Measurements from ENCODE around the gene NUDT4.

The NUDT4 gene

DNA sequence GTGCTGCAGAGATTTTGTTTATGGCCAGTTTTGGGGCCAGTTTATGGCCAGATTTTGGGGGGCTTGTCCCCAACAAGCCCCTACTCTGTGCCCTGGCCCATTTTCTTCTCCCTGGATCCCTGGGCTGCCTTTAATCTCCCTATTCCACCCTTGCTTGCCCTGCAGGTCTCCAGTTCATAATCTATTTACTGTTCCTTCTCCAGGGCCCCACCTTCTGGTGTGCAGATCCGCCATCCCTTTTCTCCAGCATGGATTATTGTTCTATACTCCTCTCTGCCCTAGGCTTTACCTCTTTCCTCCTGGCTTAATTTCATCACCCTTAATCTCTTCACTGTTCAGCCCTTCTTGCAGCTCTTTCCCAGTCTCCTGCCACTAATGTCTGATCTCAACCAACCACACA lies 26.0 kb upstream of the NUDT4 start:
- H3K4me3 ChIP-seq (ENCODE audit: low read depth, low read length), result no peak overlapping the region
- no peaks in the 10 kb centered on the region for H3K27me3 ChIP-seq (ENCODE audit: control insufficient read depth, insufficient read depth, low read length)
- no peaks in the 10 kb centered on the region for H3K9me3 ChIP-seq (ENCODE audit: control insufficient read depth, insufficient read depth, low read length)
- H3K9ac ChIP-seq (ENCODE audit: low read depth, low read length), result no peak overlapping the region
- no peak overlapping the region for H3K27ac ChIP-seq (ENCODE audit: low read depth, low read length)
- H3K4me1 ChIP-seq (ENCODE audit: control insufficient read depth, insufficient read depth, low read length), result no peaks in the 10 kb centered on the region
- H3K36me3 ChIP-seq (ENCODE audit: control insufficient read depth, insufficient read depth, low read length), result no peaks in the 10 kb centered on the region

- Histone ChIP-seq H3K27me3 (ENCODE audit: control insufficient read depth, insufficient read depth, low read length) (no peaks in the 10 kb centered on the region), H3K4me3 (ENCODE audit: low read depth, low read length) (no peak overlapping the region), H3K9me3 (ENCODE audit: control insufficient read depth, insufficient read depth, low read length) (no peaks in the 10 kb centered on the region), H3K4me1 (ENCODE audit: control insufficient read depth, insufficient read depth, low read length) (no peaks in the 10 kb centered on the region), H3K36me3 (ENCODE audit: control insufficient read depth, insufficient read depth, low read length) (no peaks in the 10 kb centered on the region), H3K27ac (ENCODE audit: low read depth, low read length) (no peak overlapping the region), H3K9ac (ENCODE audit: low read depth, low read length) (no peak overlapping the region)
Observed at GRCh38 chr12:93352321-93352720, 25.4 kb upstream of the NUDT4 start.

DNA sequence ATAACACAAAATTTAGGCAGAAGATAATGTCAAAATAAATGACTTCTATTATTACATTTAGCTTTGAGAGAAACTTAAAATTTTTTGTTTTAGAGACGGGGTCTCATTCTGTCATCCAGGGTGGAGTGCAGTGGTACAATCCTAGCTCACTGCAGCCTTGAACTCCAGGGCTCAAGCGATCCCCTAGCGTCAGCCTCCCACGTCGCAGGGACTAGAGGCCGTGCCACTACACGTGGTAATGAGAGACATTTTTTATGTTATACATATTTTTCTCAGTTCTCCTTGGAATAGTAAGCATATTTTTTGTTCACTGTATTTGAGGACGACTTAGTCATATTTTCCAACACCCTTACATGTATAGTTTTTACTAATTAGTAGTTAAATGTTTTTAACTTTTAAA lies 21.5 kb upstream of the NUDT4 start:
- Histone ChIP-seq H3K4me3 (ENCODE audit: low read depth, low read length) (no peak overlapping the region), H3K4me1 (ENCODE audit: control insufficient read depth, insufficient read depth, low read length) (no peaks in the 10 kb centered on the region), H3K27ac (ENCODE audit: low read depth, low read length) (no peak overlapping the region), H3K9me3 (ENCODE audit: control insufficient read depth, insufficient read depth, low read length) (no peaks in the 10 kb centered on the region), H3K27me3 (ENCODE audit: control insufficient read depth, insufficient read depth, low read length) (no peaks in the 10 kb centered on the region), H3K9ac (ENCODE audit: low read depth, low read length) (no peak overlapping the region), H3K36me3 (ENCODE audit: control insufficient read depth, insufficient read depth, low read length) (no peaks in the 10 kb centered on the region)

DNA sequence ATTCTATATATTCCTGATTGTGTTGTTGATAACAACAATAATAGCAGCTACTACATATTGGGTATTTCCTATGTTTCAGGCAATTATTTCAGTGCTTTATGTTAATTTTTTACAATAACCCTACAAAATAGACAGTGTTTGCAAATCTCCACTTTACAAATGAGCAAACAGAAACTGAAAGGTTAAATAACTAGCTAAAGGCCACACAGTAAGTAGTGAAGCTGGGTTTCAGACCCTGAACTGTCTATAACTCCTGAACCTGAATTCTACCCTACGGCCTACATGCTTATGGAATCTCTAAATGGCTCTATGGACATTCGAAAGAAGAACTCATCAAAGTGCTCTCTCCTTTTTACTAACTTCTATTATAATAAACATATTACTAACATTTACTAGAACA lies 19.7 kb upstream of the NUDT4 start:
- H3K4me1 ChIP-seq (ENCODE audit: control insufficient read depth, insufficient read depth, low read length), result no peaks in the 10 kb centered on the region
- no peak overlapping the region for H3K4me3 ChIP-seq (ENCODE audit: low read depth, low read length)
- H3K9ac ChIP-seq (ENCODE audit: low read depth, low read length), result no peak overlapping the region
- no peak overlapping the region for H3K27ac ChIP-seq (ENCODE audit: low read depth, low read length)
- H3K9me3 ChIP-seq (ENCODE audit: control insufficient read depth, insufficient read depth, low read length), result no peaks in the 10 kb centered on the region
- H3K36me3 ChIP-seq (ENCODE audit: control insufficient read depth, insufficient read depth, low read length), result no peaks in the 10 kb centered on the region
- H3K27me3 ChIP-seq (ENCODE audit: control insufficient read depth, insufficient read depth, low read length), result no peaks in the 10 kb centered on the region

DNA sequence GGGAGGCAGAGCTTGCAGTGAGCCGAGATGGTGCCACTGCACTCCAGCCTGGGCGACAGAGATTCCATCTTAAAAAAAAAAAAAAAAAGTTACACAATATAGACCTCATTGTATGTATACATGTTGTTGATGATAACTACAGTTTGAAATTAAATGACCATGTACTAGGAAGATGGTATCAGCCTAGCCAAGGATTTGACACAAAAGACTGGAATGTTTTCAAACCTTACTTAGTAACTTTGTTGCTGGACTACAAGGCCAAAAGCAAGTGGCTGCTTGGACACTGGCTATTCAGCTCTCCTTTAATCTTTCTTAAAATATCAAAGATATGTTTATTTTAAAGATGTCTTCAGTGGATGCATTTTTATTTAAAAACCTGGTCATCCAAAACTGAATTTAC lies 18.9 kb upstream of the NUDT4 start:
- H3K27me3 ChIP-seq (ENCODE audit: control insufficient read depth, insufficient read depth, low read length), result no peaks in the 10 kb centered on the region
- H3K9me3 ChIP-seq (ENCODE audit: control insufficient read depth, insufficient read depth, low read length), result no peaks in the 10 kb centered on the region
- H3K36me3 ChIP-seq (ENCODE audit: control insufficient read depth, insufficient read depth, low read length), result no peaks in the 10 kb centered on the region
- no peaks in the 10 kb centered on the region for H3K4me1 ChIP-seq (ENCODE audit: control insufficient read depth, insufficient read depth, low read length)
- no peak overlapping the region for H3K9ac ChIP-seq (ENCODE audit: low read depth, low read length)
- H3K27ac ChIP-seq (ENCODE audit: low read depth, low read length), result no peak overlapping the region
- no peak overlapping the region for H3K4me3 ChIP-seq (ENCODE audit: low read depth, low read length)

- Histone ChIP-seq H3K36me3 (ENCODE audit: control insufficient read depth, insufficient read depth, low read length) (no peaks in the 10 kb centered on the region), H3K27ac (ENCODE audit: low read depth, low read length) (no peak overlapping the region), H3K4me1 (ENCODE audit: control insufficient read depth, insufficient read depth, low read length) (no peaks in the 10 kb centered on the region), H3K9ac (ENCODE audit: low read depth, low read length) (no peak overlapping the region), H3K9me3 (ENCODE audit: control insufficient read depth, insufficient read depth, low read length) (no peaks in the 10 kb centered on the region), H3K4me3 (ENCODE audit: low read depth, low read length) (no peak overlapping the region), H3K27me3 (ENCODE audit: control insufficient read depth, insufficient read depth, low read length) (no peaks in the 10 kb centered on the region)
Observed at GRCh38 chr12:93360688-93361087, 17.0 kb upstream of the NUDT4 start.

- no peaks in the 10 kb centered on the region for H3K36me3 ChIP-seq (ENCODE audit: control insufficient read depth, insufficient read depth, low read length)
- no peak overlapping the region for H3K9ac ChIP-seq (ENCODE audit: low read depth, low read length)
- no peak overlapping the region for H3K4me3 ChIP-seq (ENCODE audit: low read depth, low read length)
- H3K27me3 ChIP-seq (ENCODE audit: control insufficient read depth, insufficient read depth, low read length), result no peaks in the 10 kb centered on the region
- H3K27ac ChIP-seq (ENCODE audit: low read depth, low read length), result no peak overlapping the region
- no peaks in the 10 kb centered on the region for H3K4me1 ChIP-seq (ENCODE audit: control insufficient read depth, insufficient read depth, low read length)
- no peaks in the 10 kb centered on the region for H3K9me3 ChIP-seq (ENCODE audit: control insufficient read depth, insufficient read depth, low read length)
Observed at GRCh38 chr12:93361151-93361919, 16.4 kb upstream of the NUDT4 start.

DNA sequence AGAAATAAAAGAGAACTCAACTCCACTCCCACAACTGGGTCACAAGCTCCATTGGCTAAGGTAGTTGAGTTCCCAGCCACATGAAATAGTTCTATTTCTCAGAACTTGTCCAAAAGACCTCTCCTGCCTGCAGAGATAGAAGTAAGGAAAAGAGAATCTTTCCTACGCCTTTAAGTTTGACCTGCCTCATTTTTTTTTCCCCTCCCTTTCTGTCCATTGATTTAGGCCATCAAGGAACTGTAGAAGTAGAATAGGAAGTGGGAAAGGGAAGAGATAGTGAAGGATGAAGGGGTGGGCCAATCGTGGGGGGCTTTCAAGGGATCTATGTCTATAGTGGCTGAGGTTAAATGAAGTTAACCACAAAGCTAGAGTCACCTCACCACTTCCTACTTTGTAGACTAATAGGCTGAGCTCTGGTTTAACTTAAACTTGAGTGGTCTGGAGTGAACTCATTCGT lies 13.9 kb upstream of the NUDT4 start:
- H3K27ac ChIP-seq (ENCODE audit: low read depth, low read length), result no peak overlapping the region
- no peaks in the 10 kb centered on the region for H3K36me3 ChIP-seq (ENCODE audit: control insufficient read depth, insufficient read depth, low read length)
- no peaks in the 10 kb centered on the region for H3K9me3 ChIP-seq (ENCODE audit: control insufficient read depth, insufficient read depth, low read length)
- H3K9ac ChIP-seq (ENCODE audit: low read depth, low read length), result no peak overlapping the region
- no peaks in the 10 kb centered on the region for H3K27me3 ChIP-seq (ENCODE audit: control insufficient read depth, insufficient read depth, low read length)
- H3K4me1 ChIP-seq (ENCODE audit: control insufficient read depth, insufficient read depth, low read length), result no peaks in the 10 kb centered on the region
- H3K4me3 ChIP-seq (ENCODE audit: low read depth, low read length), result no peak overlapping the region

- Histone ChIP-seq H3K9me3 (ENCODE audit: control insufficient read depth, insufficient read depth, low read length) (no peaks in the 10 kb centered on the region), H3K36me3 (ENCODE audit: control insufficient read depth, insufficient read depth, low read length) (no peaks in the 10 kb centered on the region), H3K9ac (ENCODE audit: low read depth, low read length) (no peak overlapping the region), H3K4me1 (ENCODE audit: control insufficient read depth, insufficient read depth, low read length) (peaks cover 10% of the 10 kb centered on the region), H3K27me3 (ENCODE audit: control insufficient read depth, insufficient read depth, low read length) (no peaks in the 10 kb centered on the region), H3K4me3 (ENCODE audit: low read depth, low read length) (no peak overlapping the region), H3K27ac (ENCODE audit: low read depth, low read length) (no peak overlapping the region)
Observed at GRCh38 chr12:93365616-93366405, 11.9 kb upstream of the NUDT4 start.

DNA sequence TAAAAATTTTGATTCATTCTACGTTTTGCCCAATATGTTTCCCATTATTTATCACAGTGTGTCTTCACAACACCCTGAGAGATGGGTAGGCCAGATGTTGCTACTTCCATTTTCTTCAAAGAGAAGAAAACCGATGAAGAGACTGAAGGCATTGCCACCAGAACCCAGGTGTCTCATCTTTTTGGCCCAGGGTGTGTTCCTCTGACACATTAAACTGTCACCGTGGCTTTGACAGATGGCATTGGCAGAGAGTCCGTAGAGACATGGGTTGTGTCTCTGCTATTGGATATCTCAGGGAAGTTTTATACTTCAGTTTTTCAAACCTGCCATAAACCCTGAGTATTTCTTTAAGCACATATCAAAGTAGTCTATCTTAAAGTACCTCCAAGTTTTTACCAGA lies 11.3 kb upstream of the NUDT4 start:
- H3K27ac ChIP-seq (ENCODE audit: low read depth, low read length), result no peak overlapping the region
- H3K4me3 ChIP-seq (ENCODE audit: low read depth, low read length), result no peak overlapping the region
- H3K36me3 ChIP-seq (ENCODE audit: control insufficient read depth, insufficient read depth, low read length), result no peaks in the 10 kb centered on the region
- H3K9ac ChIP-seq (ENCODE audit: low read depth, low read length), result no peak overlapping the region
- no peaks in the 10 kb centered on the region for H3K27me3 ChIP-seq (ENCODE audit: control insufficient read depth, insufficient read depth, low read length)
- H3K9me3 ChIP-seq (ENCODE audit: control insufficient read depth, insufficient read depth, low read length), result no peaks in the 10 kb centered on the region
- H3K4me1 ChIP-seq (ENCODE audit: control insufficient read depth, insufficient read depth, low read length), result peaks cover 11% of the 10 kb centered on the region

- no peak overlapping the region for H3K9ac ChIP-seq (ENCODE audit: low read depth, low read length)
- no peaks in the 10 kb centered on the region for H3K36me3 ChIP-seq (ENCODE audit: control insufficient read depth, insufficient read depth, low read length)
- no peaks in the 10 kb centered on the region for H3K27me3 ChIP-seq (ENCODE audit: control insufficient read depth, insufficient read depth, low read length)
- H3K4me1 ChIP-seq (ENCODE audit: control insufficient read depth, insufficient read depth, low read length), result peaks cover 19% of the 10 kb centered on the region
- H3K27ac ChIP-seq (ENCODE audit: low read depth, low read length), result no peak overlapping the region
- no peaks in the 10 kb centered on the region for H3K9me3 ChIP-seq (ENCODE audit: control insufficient read depth, insufficient read depth, low read length)
- peak overlapping the region; percentile 29; the same call in 1 of the 2 replicates for H3K4me3 ChIP-seq (ENCODE audit: low read depth, low read length)
Observed at GRCh38 chr12:93368766-93369165, 9.0 kb upstream of the NUDT4 start.

Measured in HUES48 (cell line).